ENCODE data around the gene PRKCB.

Gene PRKCB

DNA sequence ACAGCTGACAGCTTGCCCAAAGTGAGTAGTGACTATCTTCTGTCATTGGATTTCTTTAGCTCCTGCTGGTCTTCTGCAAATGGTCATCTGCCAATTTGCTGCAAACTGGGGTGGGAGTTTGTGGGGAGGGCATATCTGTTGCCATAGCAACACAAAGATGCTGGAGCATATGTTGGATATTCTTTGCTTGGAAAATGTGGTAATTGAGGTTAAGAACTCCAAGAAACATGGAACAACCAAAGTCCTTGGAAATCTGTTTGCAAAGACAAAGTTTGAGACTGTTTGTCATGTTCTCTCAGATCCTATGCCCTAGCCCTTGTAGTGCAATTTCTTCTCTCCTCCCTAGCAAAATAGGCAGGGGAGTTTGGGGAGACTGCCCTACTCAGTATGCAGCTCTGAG lies 155.3 kb downstream of the PRKCB start:
- TF ChIP-seq MAX (IDR thresholded peaks at IDR 0.05; ENCODE audit: low read depth, low read length), result no peak
- TF ChIP-seq POLR2A (IDR thresholded peaks at IDR 0.05; ENCODE audit: extremely low read depth, insufficient read length), result no peak
- TF ChIP-seq, protein P1, sequence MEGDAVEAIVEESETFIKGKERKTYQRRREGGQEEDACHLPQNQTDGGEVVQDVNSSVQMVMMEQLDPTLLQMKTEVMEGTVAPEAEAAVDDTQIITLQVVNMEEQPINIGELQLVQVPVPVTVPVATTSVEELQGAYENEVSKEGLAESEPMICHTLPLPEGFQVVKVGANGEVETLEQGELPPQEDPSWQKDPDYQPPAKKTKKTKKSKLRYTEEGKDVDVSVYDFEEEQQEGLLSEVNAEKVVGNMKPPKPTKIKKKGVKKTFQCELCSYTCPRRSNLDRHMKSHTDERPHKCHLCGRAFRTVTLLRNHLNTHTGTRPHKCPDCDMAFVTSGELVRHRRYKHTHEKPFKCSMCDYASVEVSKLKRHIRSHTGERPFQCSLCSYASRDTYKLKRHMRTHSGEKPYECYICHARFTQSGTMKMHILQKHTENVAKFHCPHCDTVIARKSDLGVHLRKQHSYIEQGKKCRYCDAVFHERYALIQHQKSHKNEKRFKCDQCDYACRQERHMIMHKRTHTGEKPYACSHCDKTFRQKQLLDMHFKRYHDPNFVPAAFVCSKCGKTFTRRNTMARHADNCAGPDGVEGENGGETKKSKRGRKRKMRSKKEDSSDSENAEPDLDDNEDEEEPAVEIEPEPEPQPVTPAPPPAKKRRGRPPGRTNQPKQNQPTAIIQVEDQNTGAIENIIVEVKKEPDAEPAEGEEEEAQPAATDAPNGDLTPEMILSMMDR (IDR thresholded peaks at IDR 0.05; ENCODE audit: low read depth, low read length), result no peak
- TF ChIP-seq MYC (IDR thresholded peaks at IDR 0.05; ENCODE audit: low read depth, low read length), result no peak
- H3K4me3 ChIP-seq (ENCODE audit: low read depth, low read length), result no peak overlapping the region
- DNase-seq (ENCODE audit: low read depth), result no peak

- no peak for DNase-seq (ENCODE audit: low read depth)
- H3K4me3 ChIP-seq (ENCODE audit: low read depth, low read length), result no peak overlapping the region
- TF ChIP-seq MAX (IDR thresholded peaks at IDR 0.05; ENCODE audit: low read depth, low read length), result no peak
- TF ChIP-seq, protein P1 (IDR thresholded peaks at IDR 0.05; ENCODE audit: low read depth, low read length), result no peak
- TF ChIP-seq POLR2A (IDR thresholded peaks at IDR 0.05; ENCODE audit: extremely low read depth, insufficient read length), result no peak
- TF ChIP-seq MYC (IDR thresholded peaks at IDR 0.05; ENCODE audit: low read depth, low read length), result no peak
These were observed 158.8 kb downstream of the PRKCB start for GRCh38 chr16:23994615-23995014.

DNA sequence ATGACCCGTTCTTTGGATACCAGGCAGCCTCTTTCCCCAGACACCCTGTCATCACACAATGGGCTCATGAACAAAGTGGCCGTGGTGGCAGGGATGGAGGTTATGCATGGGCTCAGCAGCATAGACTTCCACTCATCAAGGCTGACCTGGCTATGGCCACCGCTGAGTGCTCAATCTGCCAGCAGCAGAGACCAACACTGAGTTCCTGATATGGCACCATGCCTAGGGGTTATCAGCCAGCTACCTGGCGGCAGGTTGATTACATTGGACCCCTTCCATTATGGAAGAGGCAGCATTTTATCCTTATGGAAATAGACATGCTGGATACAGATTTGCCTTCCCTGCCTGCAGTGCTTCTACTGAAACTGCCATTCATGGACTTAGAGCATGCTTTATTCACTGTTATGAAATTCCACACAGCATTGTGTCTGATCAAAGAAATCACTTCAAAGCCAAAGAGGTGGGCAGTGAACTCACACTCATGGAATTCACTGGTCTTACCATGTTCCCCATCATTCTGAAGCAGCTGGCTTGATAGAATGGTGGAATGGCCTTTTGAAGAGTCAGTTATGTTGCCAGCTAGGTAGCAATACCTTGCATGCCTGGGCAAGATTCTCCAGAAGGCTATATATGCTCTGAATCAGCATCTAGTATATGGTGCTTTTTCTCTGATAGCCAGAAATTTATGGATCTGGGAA lies 160.6 kb downstream of the PRKCB start:
- DNase-seq (ENCODE audit: low read depth), result no peak
- no peak for TF ChIP-seq POLR2A (IDR thresholded peaks at IDR 0.05; ENCODE audit: extremely low read depth, insufficient read length)
- TF ChIP-seq MAX (IDR thresholded peaks at IDR 0.05; ENCODE audit: low read depth, low read length), result no peak
- TF ChIP-seq MYC (IDR thresholded peaks at IDR 0.05; ENCODE audit: low read depth, low read length), result no peak
- TF ChIP-seq, protein P1 (IDR thresholded peaks at IDR 0.05; ENCODE audit: low read depth, low read length), result no peak
- H3K4me3 ChIP-seq (ENCODE audit: low read depth, low read length), result no peak overlapping the region

DNA sequence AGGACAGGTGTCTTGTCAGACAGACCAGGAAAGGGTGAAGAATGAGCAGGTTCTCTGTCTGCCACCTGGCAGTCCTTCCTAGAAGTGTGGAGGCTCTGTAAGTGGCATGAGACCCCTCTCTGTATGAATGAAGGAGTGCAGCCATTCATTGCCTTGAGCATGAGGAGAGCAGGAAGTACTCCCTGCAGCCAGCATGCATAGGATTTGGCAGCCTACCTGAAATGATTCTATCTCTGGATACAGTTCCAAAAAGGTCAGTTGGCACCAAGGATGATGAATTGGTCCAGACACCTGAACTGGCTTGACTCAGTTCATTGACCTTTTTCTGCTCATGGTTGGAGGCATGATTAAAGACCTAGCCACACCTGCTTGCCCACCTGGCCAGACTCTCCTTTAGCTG lies 163.0 kb downstream of the PRKCB start:
- DNase-seq (ENCODE audit: low read depth), result no peak
- no peak overlapping the region for H3K4me3 ChIP-seq (ENCODE audit: low read depth, low read length)
- TF ChIP-seq, protein P1 (IDR thresholded peaks at IDR 0.05; ENCODE audit: low read depth, low read length), result no peak

DNA sequence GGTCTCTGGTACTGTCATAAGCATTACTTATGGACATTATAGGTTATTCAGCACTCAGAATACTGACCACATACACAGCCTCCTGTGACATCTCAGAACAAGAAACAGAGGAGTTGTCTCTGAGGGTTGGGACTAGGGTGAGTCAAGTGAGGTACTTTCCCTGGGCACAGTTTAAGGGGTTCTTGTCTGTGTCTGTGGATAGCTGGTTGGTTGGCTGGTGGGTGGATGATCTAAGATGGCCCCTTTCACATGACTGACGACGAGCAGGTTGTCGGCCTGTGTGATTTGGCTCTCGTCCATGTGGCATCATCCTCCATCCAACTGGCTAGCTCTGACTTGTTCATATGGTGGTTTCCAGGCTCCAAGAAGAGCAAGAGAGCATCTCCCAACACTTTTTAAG lies 163.9 kb downstream of the PRKCB start:
- H3K4me3 ChIP-seq (ENCODE audit: low read depth, low read length), result no peak overlapping the region
- DNase-seq (ENCODE audit: low read depth), result no peak
- TF ChIP-seq MYC (IDR thresholded peaks at IDR 0.05; ENCODE audit: low read depth, low read length) (no peak), MAX (IDR thresholded peaks at IDR 0.05; ENCODE audit: low read depth, low read length) (no peak), POLR2A (IDR thresholded peaks at IDR 0.05; ENCODE audit: extremely low read depth, insufficient read length) (no peak)
- TF ChIP-seq, protein P1 (IDR thresholded peaks at IDR 0.05; ENCODE audit: low read depth, low read length), result no peak

DNA sequence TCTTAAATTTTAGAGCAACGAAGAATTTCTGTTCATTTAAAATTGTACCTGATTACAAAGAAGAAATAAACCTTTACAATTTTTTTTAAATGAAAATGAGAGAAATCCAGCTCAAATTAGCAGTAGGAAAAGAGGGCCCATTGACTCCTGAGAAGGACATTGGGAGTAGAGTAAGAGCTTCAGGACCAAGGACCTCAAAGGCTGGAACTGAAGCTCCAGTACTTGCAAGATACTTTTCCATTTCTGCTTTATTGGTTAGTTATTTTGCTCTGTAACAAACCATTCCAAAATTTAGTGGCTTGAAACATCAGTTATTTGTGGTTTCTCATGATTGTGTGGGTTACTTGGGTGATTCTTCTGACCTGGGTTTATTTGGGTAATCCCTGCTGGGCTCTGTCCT lies 165.9 kb downstream of the PRKCB start:
- TF ChIP-seq, protein P1 (IDR thresholded peaks at IDR 0.05; ENCODE audit: low read depth, low read length), result no peak
- TF ChIP-seq MYC (IDR thresholded peaks at IDR 0.05; ENCODE audit: low read depth, low read length) (no peak), MAX (IDR thresholded peaks at IDR 0.05; ENCODE audit: low read depth, low read length) (no peak), POLR2A (IDR thresholded peaks at IDR 0.05; ENCODE audit: extremely low read depth, insufficient read length) (no peak)
- H3K4me3 ChIP-seq (ENCODE audit: low read depth, low read length), result no peak overlapping the region
- DNase-seq (ENCODE audit: low read depth), result no peak

Measured in NB4 (cell line).